DND-41 (cell line): ENCODE results near the gene CPXM2.

Experiments used
- ATAC-seq: fragments of 200-7000 bp; cut with Tn5 transposase; 3 replicates; pipeline ENCODE4 v1.9.1; 2021; ENCODE audit warnings: low read depth; ENCODE audit not compliant: insufficient read depth
- DNase-seq: peaks from one replicate; pipeline ENCODE4 v3.0.0-alpha.2; 2020
- H2AFZ ChIP-seq: 2 replicates; pipeline ENCODE4 v1.6.0; 2012; ENCODE audit warnings: low read depth, low read length
- H3K27ac ChIP-seq: 2 replicates; pipeline ENCODE4 v1.5.1; 2012; ENCODE audit warnings: low read length, inconsistent platforms
- H3K27me3 ChIP-seq: fragments of 200-600 bp; sonication (generic); 2 replicates; pipeline ENCODE4 v1.6.0; 2012; ENCODE audit warnings: low read length, mild to moderate bottlenecking, inconsistent platforms; ENCODE audit not compliant: insufficient read depth, poor library complexity
- H3K36me3 ChIP-seq: 2 replicates; pipeline ENCODE4 v1.5.1; 2012; ENCODE audit warnings: low read length, inconsistent platforms; ENCODE audit not compliant: insufficient read depth
- H3K4me1 ChIP-seq: 2 replicates; pipeline ENCODE4 v1.5.1; 2012; ENCODE audit warnings: mild to moderate bottlenecking, low read length; ENCODE audit not compliant: insufficient read depth
- H3K4me2 ChIP-seq: 2 replicates; pipeline ENCODE4 v1.6.0; 2012; ENCODE audit warnings: mild to moderate bottlenecking, moderate library complexity, low read length, inconsistent platforms; ENCODE audit not compliant: insufficient read depth
- H3K4me3 ChIP-seq, 2 experiments: fragments of 200-600 bp in 1 of 2; shearing (Covaris generic) in 1 of 2; 2 replicates each; pipeline ENCODE4 v1.5.1; 2012 to 2016; ENCODE audit warnings: inconsistent platforms in 2 of 2, low read length in 2 of 2, mild to moderate bottlenecking in 2 of 2, low read depth in 1 of 2, moderate library complexity in 1 of 2
- H3K79me2 ChIP-seq: 2 replicates; pipeline ENCODE4 v1.6.0; 2012; ENCODE audit warnings: low read length, inconsistent platforms; ENCODE audit not compliant: insufficient read depth
- H3K9ac ChIP-seq: 2 replicates; pipeline ENCODE4 v1.6.0; 2012; ENCODE audit warnings: low read depth, mild to moderate bottlenecking, inconsistent platforms, low read length, moderate library complexity
- H3K9me3 ChIP-seq: 2 replicates; pipeline ENCODE4 v1.5.1; 2012; ENCODE audit warnings: low read length, moderate library complexity, mild to moderate bottlenecking, inconsistent platforms; ENCODE audit not compliant: insufficient read depth, severe bottlenecking
- H4K20me1 ChIP-seq: 2 replicates; pipeline ENCODE4 v1.6.0; 2012; ENCODE audit warnings: low read length; ENCODE audit not compliant: insufficient read depth
- EZH2 ChIP-seq: IDR thresholded peaks from 3 replicates; pipeline ENCODE4 v1.6.1; 2012; ENCODE audit warnings: borderline replicate concordance, low read depth, mild to moderate bottlenecking, moderate library complexity, low read length, inconsistent platforms; ENCODE audit not compliant: severe bottlenecking
- TF ChIP-seq, protein P1 (sequence below): IDR thresholded peaks from 2 replicates; pipeline ENCODE4 v1.5.1; 2012; ENCODE audit warnings: borderline replicate concordance, low read length, moderate library complexity, mild to moderate bottlenecking; ENCODE audit not compliant: poor library complexity, severe bottlenecking; ENCODE audit errors: extremely low read depth

CPXM2 gene

DNA sequence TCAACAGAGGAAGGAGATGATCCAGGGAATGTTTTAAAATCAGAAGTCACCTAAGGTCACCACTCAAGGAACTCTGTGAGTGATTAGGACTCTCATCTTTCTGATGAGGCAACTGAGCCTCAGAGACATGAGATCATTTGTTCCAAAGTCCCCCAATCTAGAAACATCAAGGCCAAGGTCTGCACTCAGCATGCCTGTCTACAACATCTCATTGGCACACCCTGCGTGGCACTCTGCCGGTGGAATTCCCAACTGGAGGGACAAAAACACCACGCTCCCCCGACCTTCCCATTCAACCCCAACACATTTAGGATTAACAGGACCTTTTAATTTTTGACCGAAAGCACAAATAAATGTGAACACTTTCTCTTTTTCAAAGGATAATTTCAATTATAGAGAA, 31.4 kb downstream of the CPXM2 start:
- ATAC-seq, result no peak
- H3K4me2 ChIP-seq, result no peak overlapping the region
- H3K79me2 ChIP-seq, result no peaks in the 10 kb centered on the region
- H3K9me3 ChIP-seq, result no peaks in the 10 kb centered on the region
- no peak for DNase-seq
- H3K27ac ChIP-seq, result no peak overlapping the region
- no peaks in the 10 kb centered on the region for H3K4me1 ChIP-seq
- H2AFZ ChIP-seq, result no peak overlapping the region
- TF ChIP-seq, protein P1, sequence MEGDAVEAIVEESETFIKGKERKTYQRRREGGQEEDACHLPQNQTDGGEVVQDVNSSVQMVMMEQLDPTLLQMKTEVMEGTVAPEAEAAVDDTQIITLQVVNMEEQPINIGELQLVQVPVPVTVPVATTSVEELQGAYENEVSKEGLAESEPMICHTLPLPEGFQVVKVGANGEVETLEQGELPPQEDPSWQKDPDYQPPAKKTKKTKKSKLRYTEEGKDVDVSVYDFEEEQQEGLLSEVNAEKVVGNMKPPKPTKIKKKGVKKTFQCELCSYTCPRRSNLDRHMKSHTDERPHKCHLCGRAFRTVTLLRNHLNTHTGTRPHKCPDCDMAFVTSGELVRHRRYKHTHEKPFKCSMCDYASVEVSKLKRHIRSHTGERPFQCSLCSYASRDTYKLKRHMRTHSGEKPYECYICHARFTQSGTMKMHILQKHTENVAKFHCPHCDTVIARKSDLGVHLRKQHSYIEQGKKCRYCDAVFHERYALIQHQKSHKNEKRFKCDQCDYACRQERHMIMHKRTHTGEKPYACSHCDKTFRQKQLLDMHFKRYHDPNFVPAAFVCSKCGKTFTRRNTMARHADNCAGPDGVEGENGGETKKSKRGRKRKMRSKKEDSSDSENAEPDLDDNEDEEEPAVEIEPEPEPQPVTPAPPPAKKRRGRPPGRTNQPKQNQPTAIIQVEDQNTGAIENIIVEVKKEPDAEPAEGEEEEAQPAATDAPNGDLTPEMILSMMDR, result no peak
- TF ChIP-seq EZH2, result no peak
- H3K27me3 ChIP-seq, result peaks cover 14% of the 10 kb centered on the region
- H3K36me3 ChIP-seq, result no peaks in the 10 kb centered on the region
- H3K4me3 ChIP-seq, result no peak overlapping the region
- no peaks in the 10 kb centered on the region for H4K20me1 ChIP-seq
- H3K9ac ChIP-seq, result no peak overlapping the region

DNA sequence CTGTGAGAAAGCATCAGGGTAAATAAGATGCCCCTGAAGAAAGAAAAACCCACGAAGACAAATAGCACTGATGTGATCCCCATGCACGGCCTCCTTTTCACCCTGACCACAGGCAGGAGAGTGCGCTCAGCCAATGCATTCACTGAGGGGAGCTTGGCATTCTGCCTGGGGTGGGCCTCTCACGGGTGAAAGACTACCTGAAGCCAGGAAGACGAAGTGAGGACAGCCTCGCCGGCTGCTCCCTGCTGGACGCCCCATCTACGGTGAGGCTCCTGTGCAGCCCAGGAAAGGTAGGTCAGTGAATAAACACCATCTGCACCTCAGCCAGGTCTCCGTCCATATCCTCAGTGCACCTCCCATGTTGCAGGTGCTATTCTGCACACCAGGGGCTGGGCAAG, 32.0 kb downstream of the CPXM2 start:
- ATAC-seq (no peak), DNase-seq (no peak)
- H3K9me3 ChIP-seq, result no peaks in the 10 kb centered on the region
- no peaks in the 10 kb centered on the region for H3K36me3 ChIP-seq
- H3K4me1 ChIP-seq, result no peaks in the 10 kb centered on the region
- no peaks in the 10 kb centered on the region for H3K79me2 ChIP-seq
- H3K27me3 ChIP-seq, result peaks cover 16% of the 10 kb centered on the region
- no peak overlapping the region for H3K4me2 ChIP-seq
- no peak overlapping the region for H3K27ac ChIP-seq
- no peaks in the 10 kb centered on the region for H4K20me1 ChIP-seq
- no peak overlapping the region for H3K9ac ChIP-seq
- TF ChIP-seq EZH2, result no peak
- TF ChIP-seq, protein P1, result no peak
- no peak overlapping the region for H3K4me3 ChIP-seq
- H2AFZ ChIP-seq, result no peak overlapping the region

DNA sequence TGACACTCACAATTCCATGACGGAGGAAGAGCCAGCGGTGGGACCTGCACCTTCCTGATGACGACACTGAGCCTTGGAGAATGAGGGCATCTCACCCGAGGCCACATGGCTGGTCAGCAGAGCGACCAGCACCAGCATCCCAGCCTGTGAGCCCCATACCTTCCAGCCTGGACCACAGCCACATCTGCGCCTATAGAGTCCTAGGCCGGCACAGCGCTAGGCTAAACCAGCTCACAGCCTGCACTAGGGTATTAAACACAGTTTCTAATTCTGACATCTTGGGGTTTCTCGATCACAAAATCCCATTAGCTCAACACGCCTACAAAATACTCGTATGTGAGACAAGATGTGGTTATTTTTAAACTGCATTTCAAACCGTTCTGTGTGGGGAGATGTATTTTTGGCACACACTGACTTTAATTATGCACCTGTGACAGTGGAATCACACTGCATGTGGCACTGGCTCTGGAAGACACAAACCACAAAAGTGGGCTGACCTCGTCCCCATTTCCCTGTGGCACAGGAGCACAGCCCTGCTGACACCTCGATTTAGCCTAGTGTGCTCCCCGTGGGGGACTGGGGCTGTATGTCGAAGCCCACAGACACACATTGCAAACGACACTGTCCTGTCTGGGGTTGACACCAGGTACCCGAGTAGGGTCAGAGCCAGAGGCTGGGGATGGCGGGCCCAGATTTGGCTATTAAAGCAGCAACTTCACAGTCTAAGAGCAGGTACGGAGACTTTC, 32.5 kb downstream of the CPXM2 start:
- no peaks in the 10 kb centered on the region for H3K9me3 ChIP-seq
- peaks cover 16% of the 10 kb centered on the region for H3K27me3 ChIP-seq
- no peak overlapping the region for H3K27ac ChIP-seq
- no peaks in the 10 kb centered on the region for H3K79me2 ChIP-seq
- no peak overlapping the region for H3K9ac ChIP-seq
- H4K20me1 ChIP-seq, result no peaks in the 10 kb centered on the region
- TF ChIP-seq, protein P1, result no peak
- no peak for TF ChIP-seq EZH2
- DNase-seq, result no peak
- H3K4me1 ChIP-seq, result no peaks in the 10 kb centered on the region
- no peak overlapping the region for H3K4me2 ChIP-seq
- ATAC-seq, result no peak
- no peak overlapping the region for H3K4me3 ChIP-seq
- H2AFZ ChIP-seq, result no peak overlapping the region
- no peaks in the 10 kb centered on the region for H3K36me3 ChIP-seq

DNA sequence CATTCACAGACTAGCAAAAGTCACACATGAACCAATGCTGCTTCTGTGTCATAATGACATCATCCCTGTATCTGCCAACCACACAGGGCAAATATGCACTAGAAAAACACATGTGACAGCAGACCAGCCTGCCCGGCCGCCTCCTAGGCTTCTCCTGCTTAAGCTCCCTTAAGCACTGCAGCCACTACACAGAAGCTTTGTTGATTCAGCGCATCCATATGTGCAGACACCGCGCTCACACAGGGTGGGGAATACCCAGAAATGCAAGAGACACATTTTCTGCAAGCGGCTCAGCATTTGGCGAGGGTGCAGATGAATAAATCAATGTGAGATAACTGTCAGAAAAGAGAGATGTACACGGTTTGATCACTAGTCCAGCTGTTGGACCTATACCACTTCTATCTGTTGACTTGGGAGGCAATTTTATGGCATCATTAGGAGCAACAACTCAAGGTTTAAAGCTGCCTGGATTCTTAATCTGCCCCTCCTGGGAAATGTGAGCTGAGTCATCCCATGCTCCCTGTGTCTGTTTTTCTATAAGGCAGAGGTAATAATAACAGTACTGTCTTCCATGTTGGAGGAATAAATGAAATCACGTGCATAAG, 33.4 kb downstream of the CPXM2 start:
- H3K27me3 ChIP-seq, result peaks cover 16% of the 10 kb centered on the region
- H3K36me3 ChIP-seq, result no peaks in the 10 kb centered on the region
- no peaks in the 10 kb centered on the region for H3K79me2 ChIP-seq
- H3K4me3 ChIP-seq, result no peak overlapping the region
- H3K27ac ChIP-seq, result no peak overlapping the region
- TF ChIP-seq, protein P1, result no peak
- no peak for TF ChIP-seq EZH2
- no peak overlapping the region for H2AFZ ChIP-seq
- no peak overlapping the region for H3K4me2 ChIP-seq
- H3K9ac ChIP-seq, result no peak overlapping the region
- no peak for ATAC-seq
- no peaks in the 10 kb centered on the region for H4K20me1 ChIP-seq
- H3K9me3 ChIP-seq, result no peaks in the 10 kb centered on the region
- DNase-seq, result no peak
- H3K4me1 ChIP-seq, result no peaks in the 10 kb centered on the region
